IMR-90 (cell line): ENCODE results near the gene PPP1R1C. TPM values are rescaled to one million over a fixed set of nuclear protein-coding genes. Genes with fewer than 3 reads are reported as not detected.

Experiments used
- ATAC-seq: fragments of 200-7000 bp; cut with Tn5 transposase; 2 replicates; pipeline ENCODE4 v1.9.1; 2020; ENCODE audit warnings: low read depth, mild to moderate bottlenecking, moderate library complexity
- BruUV-seq: library from RNA; stranded (reverse); fragments of 400-500 nt; replicated peaks from 2 replicates; lab custom pipeline; 2021; lab: Mats Ljungman, UMichigan
- CTCF ChIA-PET: fragments of 300-600 bp; formaldehyde crosslinking; extraction: SDS; loops from one replicate; lab custom pipeline; 2021; ENCODE audit warnings: antibody characterized with exemption; lab: Yijun Ruan, JAX
- POLR2A ChIA-PET: fragments of 300-600 bp; sonication (Branson Sonifier 250); formaldehyde crosslinking; loops from one replicate; lab custom pipeline; 2022; ENCODE audit warnings: antibody characterized with exemption; ENCODE audit not compliant: unreplicated experiment; lab: Charles Lee
- DNase-seq: peaks from one replicate; pipeline ENCODE4 v3.0.0; 2013
- H2AFZ ChIP-seq: replicated peaks from 2 replicates; pipeline ENCODE3; 2013; ENCODE audit warnings: low read length, mild to moderate bottlenecking; ENCODE audit not compliant: poor library complexity
- H2AK5ac ChIP-seq: 2 replicates; pipeline ENCODE4 v1.6.1; 2013; ENCODE audit warnings: low read depth, low read length, inconsistent platforms
- H2AK9ac ChIP-seq: replicated peaks from 2 replicates; pipeline ENCODE3; 2013; ENCODE audit warnings: mild to moderate bottlenecking, low read depth, low read length, moderate library complexity; ENCODE audit not compliant: poor library complexity
- H2BK120ac ChIP-seq: 2 replicates; pipeline ENCODE4 v1.6.1; 2013; ENCODE audit warnings: low read depth, low read length, inconsistent platforms
- H2BK15ac ChIP-seq: 3 replicates; pipeline ENCODE4 v1.6.1; 2013; ENCODE audit warnings: low read depth, low read length, inconsistent platforms
- H2BK20ac ChIP-seq: 2 replicates; pipeline ENCODE4 v1.6.1; 2013; ENCODE audit warnings: low read depth, mild to moderate bottlenecking, inconsistent platforms, low read length, moderate library complexity
- H2BK5ac ChIP-seq: 2 replicates; pipeline ENCODE4 v1.6.1; 2013; ENCODE audit warnings: mild to moderate bottlenecking, low read depth, low read length, inconsistent platforms; ENCODE audit not compliant: poor library complexity, severe bottlenecking
- H3K14ac ChIP-seq: replicated peaks from 2 replicates; pipeline ENCODE4 v1.6.1; 2013; ENCODE audit warnings: low read depth, low read length, inconsistent platforms
- H3K18ac ChIP-seq: 2 replicates; pipeline ENCODE4 v1.6.1; 2013; ENCODE audit warnings: low read depth, low read length, control low read depth
- H3K23ac ChIP-seq: 2 replicates; pipeline ENCODE4 v1.6.1; 2013; ENCODE audit warnings: low read depth, low read length, inconsistent platforms
- H3K27ac ChIP-seq: 2 replicates; pipeline ENCODE4 v1.5.1; 2013; ENCODE audit warnings: mild to moderate bottlenecking, control low read depth, low read length; ENCODE audit not compliant: insufficient read depth
- H3K27me3 ChIP-seq: 2 replicates; pipeline ENCODE4 v1.6.1; 2013; ENCODE audit warnings: low read length; ENCODE audit not compliant: control insufficient read depth, insufficient read depth
- H3K36me3 ChIP-seq: 2 replicates; pipeline ENCODE4 v1.6.1; 2013; ENCODE audit warnings: low read length, mixed read lengths; ENCODE audit not compliant: control insufficient read depth, insufficient read depth
- H3K4ac ChIP-seq: 2 replicates; pipeline ENCODE4 v1.6.1; 2013; ENCODE audit warnings: low read depth, low read length, inconsistent platforms
- H3K4me1 ChIP-seq: 2 replicates; pipeline ENCODE4 v1.6.1; 2013; ENCODE audit warnings: low read length, mixed read lengths; ENCODE audit not compliant: control insufficient read depth, insufficient read depth
- H3K4me2 ChIP-seq: 2 replicates; pipeline ENCODE4 v1.6.1; 2013; ENCODE audit warnings: low read depth, mild to moderate bottlenecking, control low read depth, low read length, moderate library complexity
- H3K4me3 ChIP-seq: 2 replicates; pipeline ENCODE4 v1.5.1; 2013; ENCODE audit warnings: low read depth, mild to moderate bottlenecking, control low read depth, low read length, moderate library complexity; ENCODE audit not compliant: insufficient read depth
- H3K56ac ChIP-seq: 2 replicates; pipeline ENCODE4 v1.6.1; 2013; ENCODE audit warnings: low read length, inconsistent platforms; ENCODE audit not compliant: insufficient read depth; ENCODE audit errors: extremely low read depth
- H3K79me1 ChIP-seq, 2 experiments: 2 replicates each; pipeline ENCODE4 v1.6.1; 2013; ENCODE audit warnings: low read length in 2 of 2, inconsistent platforms in 1 of 2, low read depth in 1 of 2
- H3K9ac ChIP-seq: 2 replicates; pipeline ENCODE4 v1.6.1; 2013; ENCODE audit warnings: low read depth, low read length, control low read depth
- H3K9me1 ChIP-seq: 2 replicates; pipeline ENCODE4 v1.6.1; 2013; ENCODE audit warnings: low read length, inconsistent platforms; ENCODE audit not compliant: insufficient read depth
- H3K9me3 ChIP-seq: 2 replicates; pipeline ENCODE4 v1.6.1; 2013; ENCODE audit warnings: low read length; ENCODE audit not compliant: control insufficient read depth, insufficient read depth
- H4K20me1 ChIP-seq: 2 replicates; pipeline ENCODE4 v1.6.1; 2013; ENCODE audit warnings: low read length, inconsistent platforms; ENCODE audit not compliant: insufficient read depth
- H4K5ac ChIP-seq: 2 replicates; pipeline ENCODE4 v1.6.1; 2013; ENCODE audit warnings: mild to moderate bottlenecking, low read depth, low read length, control low read depth
- H4K8ac ChIP-seq, 2 experiments: 2 replicates each; pipeline ENCODE4 v1.6.1; 2013; ENCODE audit warnings: low read depth in 2 of 2, low read length in 2 of 2, control low read depth in 1 of 2, inconsistent platforms in 1 of 2
- H4K91ac ChIP-seq: 2 replicates; pipeline ENCODE4 v1.6.1; 2013; ENCODE audit warnings: low read depth, low read length, inconsistent platforms; ENCODE audit not compliant: insufficient read depth
- BHLHE40 ChIP-seq: fragments of 150-350 bp; IDR thresholded peaks from 2 replicates; pipeline ENCODE4 v1.6.1; 2016; ENCODE audit warnings: mild to moderate bottlenecking, low read depth, low read length
- CEBPB ChIP-seq: IDR thresholded peaks from 2 replicates; pipeline ENCODE4 v1.6.1; 2012; ENCODE audit warnings: low read depth, low read length, improper control_type of control experiment
- CHD1 ChIP-seq: IDR thresholded peaks from 2 replicates; pipeline ENCODE4 v1.6.1; 2012; ENCODE audit warnings: low read depth, low read length, improper control_type of control experiment
- ELK1 ChIP-seq: fragments of 150-350 bp; IDR thresholded peaks from 2 replicates; pipeline ENCODE4 v1.6.1; 2016; ENCODE audit warnings: low read depth, mild to moderate bottlenecking, low read length, moderate library complexity, borderline replicate concordance
- FOS ChIP-seq: fragments of 150-350 bp; IDR thresholded peaks from 2 replicates; pipeline ENCODE4 v1.6.1; 2016; ENCODE audit warnings: low read depth, low read length
- MAFK ChIP-seq: IDR thresholded peaks from 2 replicates; pipeline ENCODE4 v1.6.1; 2012; ENCODE audit warnings: low read depth, low read length, improper control_type of control experiment
- MXI1 ChIP-seq: IDR thresholded peaks from 2 replicates; pipeline ENCODE4 v1.6.1; 2012; ENCODE audit warnings: low read depth, mild to moderate bottlenecking, low read length, moderate library complexity, borderline replicate concordance
- NFE2L2 ChIP-seq: fragments of 150-350 bp; IDR thresholded peaks from 2 replicates; pipeline ENCODE4 v1.6.1; 2016; ENCODE audit warnings: low read depth, mild to moderate bottlenecking, low read length
- POLR2A ChIP-seq: IDR thresholded peaks from 2 replicates; pipeline ENCODE4 v1.6.1; 2012; ENCODE audit warnings: mild to moderate bottlenecking, low read depth, low read length
- RAD21 ChIP-seq: IDR thresholded peaks from 2 replicates; pipeline ENCODE4 v1.6.1; 2012; ENCODE audit warnings: low read length, improper control_type of control experiment
- RCOR1 ChIP-seq: IDR thresholded peaks from 2 replicates; pipeline ENCODE4 v1.6.1; 2012; ENCODE audit warnings: mild to moderate bottlenecking, low read length, improper control_type of control experiment; ENCODE audit not compliant: insufficient replicate concordance
- RFX5 ChIP-seq: IDR thresholded peaks from 2 replicates; pipeline ENCODE4 v1.8.0; 2012; ENCODE audit warnings: low read depth, mild to moderate bottlenecking, low read length, moderate library complexity
- SMC3 ChIP-seq: fragments of 150-350 bp; IDR thresholded peaks from 2 replicates; pipeline ENCODE4 v1.6.1; 2016; ENCODE audit warnings: low read depth, mild to moderate bottlenecking, antibody characterized with exemption, low read length, moderate library complexity
- WGBS, 2 experiments: methylation state at CpG; one replicate each; pipeline versions ENCODE4 v1.1.5 to v1.1.7; 2013; ENCODE audit warnings: missing lambda C conversion rate in 2 of 2; ENCODE audit not compliant: insufficient read length in 1 of 2; ENCODE audit errors: extremely low coverage in 2 of 2; 5-methylcytosine and 5-hydroxymethylcytosine counted together
- dilution Hi-C: fragments of 300-500 bp; cut with HindIII; formaldehyde crosslinking; loops from one replicate; pipeline ENCODE4 v1.14.3; 2018; ENCODE audit warnings: low sequenced_read_pairs; ENCODE audit not compliant: unreplicated experiment
- in situ Hi-C: fragments of 300-500 bp; cut with MboI; formaldehyde crosslinking; loops from 3 replicates; pipeline ENCODE4 v1.14.3; 2019; ENCODE audit warnings: low sequenced_read_pairs, inconsistent platforms, mixed read lengths
- intact Hi-C: fragments of 100-400 bp; cut with micrococcal nuclease; formaldehyde crosslinking; loops from 2 replicates; pipeline ENCODE4 v1.10.0; 2022
- polyA plus RNA-seq, 3 experiments: library from polyadenylated mRNA; depleted of rRNA; stranded (reverse); fragments of >200 nt; gene quantifications; 2 replicates each; pipeline ENCODE4 v1.2.3, GENCODE V29; 2012; ENCODE audit warnings: low replicate concordance in 1 of 3
- total RNA-seq: library from RNA; depleted of rRNA; stranded (reverse); fragments of >200 nt; gene quantifications from 2 replicates; pipeline ENCODE4 v1.2.3, GENCODE V29; 2012
- TF ChIP-seq, protein P1 (sequence below): fragments of 150-350 bp; IDR thresholded peaks from 2 replicates; pipeline ENCODE4 v1.6.1; 2017; ENCODE audit warnings: mild to moderate bottlenecking, antibody characterized with exemption, low read length, low read depth
- TF ChIP-seq, protein P2 (sequence below): conservative IDR thresholded peaks from 2 replicates; pipeline ENCODE4 v1.5.1; 2012; ENCODE audit warnings: mild to moderate bottlenecking, low read depth, low read length, improper control_type of control experiment

Gene PPP1R1C
- total and polyA plus RNA-seq, 2 of the 4 experiments (the other 2 are of a cell fraction) = 0.10 to 0.36 TPM

GRCh38 chr2:182134201-182134600 is 148.5 kb downstream of the PPP1R1C start:
- H3K27ac ChIP-seq = no peak overlapping the region
- POLR2A ChIA-PET = no interaction called here
- no peak overlapping the region for H3K4ac ChIP-seq
- no peak overlapping the region for H3K4me2 ChIP-seq
- TF ChIP-seq, protein P1, sequence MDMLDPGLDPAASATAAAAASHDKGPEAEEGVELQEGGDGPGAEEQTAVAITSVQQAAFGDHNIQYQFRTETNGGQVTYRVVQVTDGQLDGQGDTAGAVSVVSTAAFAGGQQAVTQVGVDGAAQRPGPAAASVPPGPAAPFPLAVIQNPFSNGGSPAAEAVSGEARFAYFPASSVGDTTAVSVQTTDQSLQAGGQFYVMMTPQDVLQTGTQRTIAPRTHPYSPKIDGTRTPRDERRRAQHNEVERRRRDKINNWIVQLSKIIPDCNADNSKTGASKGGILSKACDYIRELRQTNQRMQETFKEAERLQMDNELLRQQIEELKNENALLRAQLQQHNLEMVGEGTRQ = no peak
- TF ChIP-seq RCOR1 = no peak
- no peak for TF ChIP-seq CEBPB
- no peak for TF ChIP-seq FOS
- no peak for TF ChIP-seq MXI1
- TF ChIP-seq NFE2L2 = no peak
- TF ChIP-seq CHD1 = no peak
- no peak for TF ChIP-seq MAFK
- TF ChIP-seq RAD21 = no peak
- no peak for TF ChIP-seq RFX5
- TF ChIP-seq ELK1 = no peak
- TF ChIP-seq SMC3 = no peak
- TF ChIP-seq BHLHE40 = no peak
- TF ChIP-seq POLR2A = no peak
- TF ChIP-seq, protein P2, sequence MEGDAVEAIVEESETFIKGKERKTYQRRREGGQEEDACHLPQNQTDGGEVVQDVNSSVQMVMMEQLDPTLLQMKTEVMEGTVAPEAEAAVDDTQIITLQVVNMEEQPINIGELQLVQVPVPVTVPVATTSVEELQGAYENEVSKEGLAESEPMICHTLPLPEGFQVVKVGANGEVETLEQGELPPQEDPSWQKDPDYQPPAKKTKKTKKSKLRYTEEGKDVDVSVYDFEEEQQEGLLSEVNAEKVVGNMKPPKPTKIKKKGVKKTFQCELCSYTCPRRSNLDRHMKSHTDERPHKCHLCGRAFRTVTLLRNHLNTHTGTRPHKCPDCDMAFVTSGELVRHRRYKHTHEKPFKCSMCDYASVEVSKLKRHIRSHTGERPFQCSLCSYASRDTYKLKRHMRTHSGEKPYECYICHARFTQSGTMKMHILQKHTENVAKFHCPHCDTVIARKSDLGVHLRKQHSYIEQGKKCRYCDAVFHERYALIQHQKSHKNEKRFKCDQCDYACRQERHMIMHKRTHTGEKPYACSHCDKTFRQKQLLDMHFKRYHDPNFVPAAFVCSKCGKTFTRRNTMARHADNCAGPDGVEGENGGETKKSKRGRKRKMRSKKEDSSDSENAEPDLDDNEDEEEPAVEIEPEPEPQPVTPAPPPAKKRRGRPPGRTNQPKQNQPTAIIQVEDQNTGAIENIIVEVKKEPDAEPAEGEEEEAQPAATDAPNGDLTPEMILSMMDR = no peak
- no peak overlapping the region for H2AK9ac ChIP-seq
- H3K18ac ChIP-seq = no peak overlapping the region; the same call in 1 of the 2 replicates
- no peak overlapping the region for H4K8ac ChIP-seq
- ATAC-seq = no peak
- intact Hi-C loops (loop anchor here (5.0 to 10.0 kb wide), 3 partner anchors 669 to 1152 kb away; partner anchors contain the start of gene UBE2E3), dilution Hi-C loops (no loop called here), in situ Hi-C loops (loop anchor here (25.0 kb wide), 1 partner anchor 547 kb away; no protein-coding TSS in a partner anchor)
- no TSS peak for BruUV-seq
- H3K9ac ChIP-seq = no peak overlapping the region
- no peak overlapping the region; the same call in 1 of the 2 replicates for H2BK120ac ChIP-seq
- H3K4me1 ChIP-seq = peaks cover 10% of the 10 kb centered on the region
- H3K79me1 ChIP-seq = no peaks in the 10 kb centered on the region
- no peaks in the 10 kb centered on the region for H3K9me3 ChIP-seq
- no peak overlapping the region for H3K23ac ChIP-seq
- H4K91ac ChIP-seq = no peak overlapping the region
- H2BK5ac ChIP-seq = no peak overlapping the region
- no peak overlapping the region for H2BK20ac ChIP-seq
- no peak overlapping the region for H3K4me3 ChIP-seq
- WGBS, 2 experiments = 83% methylated on average over 1 of the region's 1 CpG; no CpG with 5 or more reads in 1 of the 2 experiments
- CTCF ChIA-PET = no interaction called here
- H2AK5ac ChIP-seq = no peak overlapping the region
- no peak overlapping the region for H2BK15ac ChIP-seq
- no peaks in the 10 kb centered on the region for H4K20me1 ChIP-seq
- no peak for DNase-seq
- H3K27me3 ChIP-seq = no peaks in the 10 kb centered on the region
- 0 out of 2 replicates have a peak, but pooled peaks cover 3% of the 10 kb centered on the region for H3K9me1 ChIP-seq
- H3K56ac ChIP-seq = no peak overlapping the region
- no peak overlapping the region for H4K5ac ChIP-seq
- H2AFZ ChIP-seq = peak overlapping the region; percentile 36
- no peaks in the 10 kb centered on the region for H3K36me3 ChIP-seq
- no peak overlapping the region; the same call in 1 of the 2 replicates for H3K14ac ChIP-seq
